HepG2 (cell line): ENCODE measurements around the gene CDC34. TPM values are rescaled to one million over a fixed set of nuclear protein-coding genes. Genes with fewer than 3 reads are reported as not detected.

ENCODE experiments used
- MXI1 ChIP-seq: IDR thresholded peaks from 3 replicates; pipeline ENCODE4 v1.6.1; 2012; ENCODE audit warnings: low read depth, low read length, inconsistent platforms, borderline replicate concordance
- SRY ChIP-seq: sonication (generic); formaldehyde crosslinking; IDR thresholded peaks from 2 replicates; pipeline ENCODE4 v1.8.0; 2022; ENCODE audit warnings: mild to moderate bottlenecking, missing genetic modification reagents
- TFE3 ChIP-seq: IDR thresholded peaks from 2 replicates; pipeline ENCODE4 v1.6.1; 2016
- ZBTB7B ChIP-seq: sonication (generic); formaldehyde crosslinking; IDR thresholded peaks from 2 replicates; pipeline ENCODE4 v1.4.0; 2020; ENCODE audit warnings: missing genetic modification reagents
- ZBTB8A ChIP-seq: sonication (generic); formaldehyde crosslinking; IDR thresholded peaks from 2 replicates; pipeline ENCODE4 v1.4.0; 2020; ENCODE audit warnings: mild to moderate bottlenecking, low read depth, missing genetic modification reagents, borderline replicate concordance
- ZMAT3 ChIP-seq: sonication (generic); formaldehyde crosslinking; conservative IDR thresholded peaks from 2 replicates; pipeline ENCODE4 v1.7.0; 2021; ENCODE audit warnings: missing genetic modification reagents
- polyA plus RNA-seq, 8 experiments: library from polyadenylated mRNA; depleted of rRNA in 3 of 8; stranded (reverse) in 7 of 8; unstranded in 1 of 8; fragments of >200 nt; fragmentation: Illumina TruSeq in 4 of 8; extraction: Trizol in 4 of 8; gene quantifications; 2 replicates each; pipeline versions ENCODE4 v1.2.1 to v1.2.3, GENCODE V29; 2011 to 2016; ENCODE audit warnings: low read depth in 4 of 8, missing spikeins in 1 of 8, mixed read lengths in 1 of 8; ENCODE audit not compliant: insufficient read depth in 1 of 8
- total RNA-seq, 5 experiments: library from RNA; depleted of rRNA; stranded (reverse); fragments of >200 nt; fragmentation: Illumina TruSeq; extraction: Trizol; gene quantifications; 2 replicates each; pipeline ENCODE4 v1.2.3, GENCODE V29; 2016; ENCODE audit warnings: low read depth in 1 of 5
- TF ChIP-seq, protein P1 (sequence below): sonication (generic); formaldehyde crosslinking; IDR thresholded peaks from 2 replicates; pipeline ENCODE4 v1.5.0; 2020; ENCODE audit warnings: mild to moderate bottlenecking, missing genetic modification reagents
- TF ChIP-seq, protein P2 (sequence below): sonication (generic); formaldehyde crosslinking; IDR thresholded peaks from 2 replicates; pipeline ENCODE4 v1.9.0; 2022; ENCODE audit warnings: missing genetic modification reagents, mild to moderate bottlenecking, borderline replicate concordance
- TF ChIP-seq, protein P3 (sequence below): sonication (generic); formaldehyde crosslinking; IDR thresholded peaks from 2 replicates; pipeline ENCODE4 v1.8.0; 2022; ENCODE audit warnings: missing genetic modification reagents, mild to moderate bottlenecking, inconsistent platforms, borderline replicate concordance
- TF ChIP-seq, protein P4 (sequence below), 2 experiments: fragments of 450-650 bp in 1 of 2; sonication (generic) in 1 of 2; formaldehyde crosslinking in 1 of 2; IDR thresholded peaks; 2 replicates each; pipeline versions ENCODE4 v1.6.1 to v1.8.0; 2016 to 2022; ENCODE audit warnings: antibody characterized with exemption in 1 of 2, mild to moderate bottlenecking in 1 of 2, missing genetic modification reagents in 1 of 2

Gene CDC34
- total and polyA plus RNA-seq, 2 of the 13 experiments (the other 11 are each of a cell fraction or from before 2014, with no cell fraction given): 138 to 150 TPM

DNA sequence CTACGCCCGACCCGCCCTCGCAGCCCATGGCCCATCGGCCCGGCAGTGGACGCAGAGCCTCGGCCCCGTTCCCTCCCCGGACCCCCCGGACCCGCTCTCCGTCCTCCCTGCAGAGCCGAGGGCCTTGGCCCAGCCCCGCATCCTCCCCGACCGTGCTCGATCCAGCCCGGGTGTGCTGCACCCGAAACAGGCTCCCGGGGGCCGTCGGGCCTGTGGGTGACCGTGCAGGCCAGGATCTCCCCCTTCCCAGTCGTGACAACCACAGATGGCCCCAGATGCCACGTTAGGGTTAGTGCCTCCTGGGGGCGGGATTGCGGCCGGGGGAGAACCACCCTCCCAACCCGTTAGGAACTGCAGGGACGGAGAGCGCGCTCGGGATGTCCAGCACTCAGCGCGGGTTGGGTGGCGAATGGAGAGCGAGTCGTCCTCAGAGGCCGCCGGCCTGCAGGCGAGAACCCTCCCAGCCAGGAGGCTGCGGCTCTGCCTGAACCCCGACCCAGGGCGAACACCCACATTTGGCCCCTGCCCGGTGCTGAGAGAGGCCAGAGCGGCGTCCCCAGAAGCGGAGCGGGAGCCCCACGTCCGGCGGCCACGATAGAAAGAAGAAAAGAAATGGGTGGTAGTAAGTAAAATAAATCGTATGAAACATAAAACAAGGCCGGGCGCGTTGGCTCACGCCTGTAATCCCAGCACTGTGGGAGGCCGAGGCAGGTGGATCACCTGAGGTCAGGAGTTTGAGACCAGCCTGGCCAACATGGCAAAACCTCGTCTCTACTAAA, 42.0 kb upstream of the CDC34 start (continued):
- TF ChIP-seq ZBTB7B (0 out of 2 replicates have a peak, but pooled peaks have one; percentile 19), TFE3 (CRISPR knock-in tag) (no peak), MXI1 (no peak; the same call in 2 of the 3 replicates), ZMAT3 (no peak), ZBTB8A (0 out of 2 replicates have a peak, but pooled peaks have one; percentile 54), SRY (CRISPR knock-in tag) (peak; percentile 66; the same call in 1 of the 2 replicates)
- TF ChIP-seq, protein P1, sequence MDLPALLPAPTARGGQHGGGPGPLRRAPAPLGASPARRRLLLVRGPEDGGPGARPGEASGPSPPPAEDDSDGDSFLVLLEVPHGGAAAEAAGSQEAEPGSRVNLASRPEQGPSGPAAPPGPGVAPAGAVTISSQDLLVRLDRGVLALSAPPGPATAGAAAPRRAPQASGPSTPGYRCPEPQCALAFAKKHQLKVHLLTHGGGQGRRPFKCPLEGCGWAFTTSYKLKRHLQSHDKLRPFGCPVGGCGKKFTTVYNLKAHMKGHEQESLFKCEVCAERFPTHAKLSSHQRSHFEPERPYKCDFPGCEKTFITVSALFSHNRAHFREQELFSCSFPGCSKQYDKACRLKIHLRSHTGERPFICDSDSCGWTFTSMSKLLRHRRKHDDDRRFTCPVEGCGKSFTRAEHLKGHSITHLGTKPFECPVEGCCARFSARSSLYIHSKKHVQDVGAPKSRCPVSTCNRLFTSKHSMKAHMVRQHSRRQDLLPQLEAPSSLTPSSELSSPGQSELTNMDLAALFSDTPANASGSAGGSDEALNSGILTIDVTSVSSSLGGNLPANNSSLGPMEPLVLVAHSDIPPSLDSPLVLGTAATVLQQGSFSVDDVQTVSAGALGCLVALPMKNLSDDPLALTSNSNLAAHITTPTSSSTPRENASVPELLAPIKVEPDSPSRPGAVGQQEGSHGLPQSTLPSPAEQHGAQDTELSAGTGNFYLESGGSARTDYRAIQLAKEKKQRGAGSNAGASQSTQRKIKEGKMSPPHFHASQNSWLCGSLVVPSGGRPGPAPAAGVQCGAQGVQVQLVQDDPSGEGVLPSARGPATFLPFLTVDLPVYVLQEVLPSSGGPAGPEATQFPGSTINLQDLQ: no peak
- TF ChIP-seq, protein P2, sequence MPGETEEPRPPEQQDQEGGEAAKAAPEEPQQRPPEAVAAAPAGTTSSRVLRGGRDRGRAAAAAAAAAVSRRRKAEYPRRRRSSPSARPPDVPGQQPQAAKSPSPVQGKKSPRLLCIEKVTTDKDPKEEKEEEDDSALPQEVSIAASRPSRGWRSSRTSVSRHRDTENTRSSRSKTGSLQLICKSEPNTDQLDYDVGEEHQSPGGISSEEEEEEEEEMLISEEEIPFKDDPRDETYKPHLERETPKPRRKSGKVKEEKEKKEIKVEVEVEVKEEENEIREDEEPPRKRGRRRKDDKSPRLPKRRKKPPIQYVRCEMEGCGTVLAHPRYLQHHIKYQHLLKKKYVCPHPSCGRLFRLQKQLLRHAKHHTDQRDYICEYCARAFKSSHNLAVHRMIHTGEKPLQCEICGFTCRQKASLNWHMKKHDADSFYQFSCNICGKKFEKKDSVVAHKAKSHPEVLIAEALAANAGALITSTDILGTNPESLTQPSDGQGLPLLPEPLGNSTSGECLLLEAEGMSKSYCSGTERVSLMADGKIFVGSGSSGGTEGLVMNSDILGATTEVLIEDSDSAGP (CRISPR knock-in tag): peak; percentile 67; the same call in 1 of the 2 replicates
- TF ChIP-seq, protein P3, sequence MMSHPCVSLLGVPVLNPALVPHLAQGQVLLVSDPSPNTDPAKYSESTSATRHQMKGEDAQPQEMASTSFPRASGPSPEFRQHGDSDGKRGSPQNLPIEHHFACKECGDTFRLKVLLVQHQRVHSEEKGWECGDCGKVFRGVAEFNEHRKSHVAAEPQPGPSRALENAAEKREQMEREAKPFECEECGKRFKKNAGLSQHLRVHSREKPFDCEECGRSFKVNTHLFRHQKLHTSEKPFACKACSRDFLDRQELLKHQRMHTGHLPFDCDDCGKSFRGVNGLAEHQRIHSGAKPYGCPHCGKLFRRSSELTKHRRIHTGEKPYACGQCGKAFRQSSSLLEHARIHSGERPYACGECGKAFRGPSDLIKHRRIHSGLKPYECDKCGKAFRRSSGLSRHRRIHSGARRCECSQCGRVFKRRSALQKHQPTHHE: no peak
- TF ChIP-seq, protein P4, sequence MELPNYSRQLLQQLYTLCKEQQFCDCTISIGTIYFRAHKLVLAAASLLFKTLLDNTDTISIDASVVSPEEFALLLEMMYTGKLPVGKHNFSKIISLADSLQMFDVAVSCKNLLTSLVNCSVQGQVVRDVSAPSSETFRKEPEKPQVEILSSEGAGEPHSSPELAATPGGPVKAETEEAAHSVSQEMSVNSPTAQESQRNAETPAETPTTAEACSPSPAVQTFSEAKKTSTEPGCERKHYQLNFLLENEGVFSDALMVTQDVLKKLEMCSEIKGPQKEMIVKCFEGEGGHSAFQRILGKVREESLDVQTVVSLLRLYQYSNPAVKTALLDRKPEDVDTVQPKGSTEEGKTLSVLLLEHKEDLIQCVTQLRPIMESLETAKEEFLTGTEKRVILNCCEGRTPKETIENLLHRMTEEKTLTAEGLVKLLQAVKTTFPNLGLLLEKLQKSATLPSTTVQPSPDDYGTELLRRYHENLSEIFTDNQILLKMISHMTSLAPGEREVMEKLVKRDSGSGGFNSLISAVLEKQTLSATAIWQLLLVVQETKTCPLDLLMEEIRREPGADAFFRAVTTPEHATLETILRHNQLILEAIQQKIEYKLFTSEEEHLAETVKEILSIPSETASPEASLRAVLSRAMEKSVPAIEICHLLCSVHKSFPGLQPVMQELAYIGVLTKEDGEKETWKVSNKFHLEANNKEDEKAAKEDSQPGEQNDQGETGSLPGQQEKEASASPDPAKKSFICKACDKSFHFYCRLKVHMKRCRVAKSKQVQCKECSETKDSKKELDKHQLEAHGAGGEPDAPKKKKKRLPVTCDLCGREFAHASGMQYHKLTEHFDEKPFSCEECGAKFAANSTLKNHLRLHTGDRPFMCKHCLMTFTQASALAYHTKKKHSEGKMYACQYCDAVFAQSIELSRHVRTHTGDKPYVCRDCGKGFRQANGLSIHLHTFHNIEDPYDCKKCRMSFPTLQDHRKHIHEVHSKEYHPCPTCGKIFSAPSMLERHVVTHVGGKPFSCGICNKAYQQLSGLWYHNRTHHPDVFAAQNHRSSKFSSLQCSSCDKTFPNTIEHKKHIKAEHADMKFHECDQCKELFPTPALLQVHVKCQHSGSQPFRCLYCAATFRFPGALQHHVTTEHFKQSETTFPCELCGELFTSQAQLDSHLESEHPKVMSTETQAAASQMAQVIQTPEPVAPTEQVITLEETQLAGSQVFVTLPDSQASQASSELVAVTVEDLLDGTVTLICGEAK (IDR thresholded peaks at IDR 0.05): no peak
- TF ChIP-seq, protein P4 (CRISPR knock-in tag; IDR thresholded peaks at IDR 0.05): peak; percentile 12; the same call in 1 of the 2 replicates
